ENCODE data around the gene CHST13. TPM values are rescaled to one million over a fixed set of nuclear protein-coding genes. Genes with fewer than 3 reads are reported as not detected.

The CHST13 gene
- total and polyA plus RNA-seq, 2 donors = 0.24 to 0.32 TPM

DNA sequence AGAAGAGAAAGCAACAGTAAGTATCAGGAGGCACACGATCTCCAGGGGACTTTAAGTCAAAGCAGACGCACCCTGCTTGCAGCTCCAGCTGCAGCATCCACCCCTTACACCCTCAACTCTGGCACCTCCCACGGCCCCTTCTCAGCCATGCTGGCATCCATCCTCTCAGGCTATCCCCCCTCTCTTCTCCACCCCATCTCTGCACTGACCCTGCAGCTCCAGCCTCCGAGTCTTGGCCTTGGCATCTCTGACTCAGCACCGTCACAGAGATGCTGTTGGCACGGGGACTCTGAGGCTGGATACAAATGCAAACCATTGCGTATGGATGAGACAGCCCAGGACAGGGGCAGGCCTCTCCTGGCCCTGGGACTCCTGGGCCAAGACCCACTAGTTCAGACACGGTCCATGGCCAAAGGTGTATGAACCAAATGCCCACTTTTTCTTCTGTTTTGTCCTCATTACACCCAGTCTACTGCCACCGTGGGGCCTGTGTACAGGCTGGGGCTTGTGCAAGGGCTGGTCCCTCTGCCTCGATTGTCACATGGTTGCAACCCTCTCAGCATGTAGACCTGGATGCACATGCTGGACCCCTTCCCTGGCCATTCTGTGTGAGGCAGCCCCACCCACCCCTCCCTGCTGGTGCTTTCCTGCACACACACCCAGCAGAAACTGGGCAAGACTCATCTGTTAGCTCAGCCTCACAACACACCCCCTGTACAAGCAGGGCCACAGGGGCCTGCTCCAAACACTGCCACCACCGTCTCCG lies 29.6 kb upstream of the CHST13 start:
- Histone ChIP-seq H3K4me1 (ENCODE audit: insufficient read depth) (no peaks in the 10 kb centered on the region), H3K27ac (ENCODE audit: low read depth) (no peak overlapping the region), H3K36me3 (ENCODE audit: insufficient read depth) (no peaks in the 10 kb centered on the region), H3K4me3 (ENCODE audit: low read depth, low read length) (no peak overlapping the region)
- no peak for DNase-seq (ENCODE audit: extremely low spot score)
- 50% methylated on average over 12 of the region's 12 CpGs for WGBS

DNA sequence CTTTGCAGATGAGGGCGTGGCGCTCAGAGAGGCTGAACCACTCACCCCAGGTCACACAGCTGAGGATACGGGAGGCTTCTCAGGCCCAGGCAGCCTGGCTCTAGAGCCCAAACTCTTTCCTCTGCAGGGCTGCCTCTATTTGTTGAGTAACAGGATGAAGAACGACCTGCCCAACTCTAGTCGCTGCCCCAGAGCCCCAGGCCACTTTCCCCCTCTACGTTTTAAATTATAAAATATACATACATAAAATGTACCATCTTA lies 29.1 kb upstream of the CHST13 start:
- Histone ChIP-seq H3K4me3 (ENCODE audit: low read depth, low read length) (no peak overlapping the region), H3K4me1 (ENCODE audit: insufficient read depth) (no peaks in the 10 kb centered on the region), H3K36me3 (ENCODE audit: insufficient read depth) (no peaks in the 10 kb centered on the region), H3K27ac (ENCODE audit: low read depth) (no peak overlapping the region)
- 88% methylated on average over 6 of the region's 6 CpGs for WGBS
- no peak for DNase-seq (ENCODE audit: extremely low spot score)

DNA sequence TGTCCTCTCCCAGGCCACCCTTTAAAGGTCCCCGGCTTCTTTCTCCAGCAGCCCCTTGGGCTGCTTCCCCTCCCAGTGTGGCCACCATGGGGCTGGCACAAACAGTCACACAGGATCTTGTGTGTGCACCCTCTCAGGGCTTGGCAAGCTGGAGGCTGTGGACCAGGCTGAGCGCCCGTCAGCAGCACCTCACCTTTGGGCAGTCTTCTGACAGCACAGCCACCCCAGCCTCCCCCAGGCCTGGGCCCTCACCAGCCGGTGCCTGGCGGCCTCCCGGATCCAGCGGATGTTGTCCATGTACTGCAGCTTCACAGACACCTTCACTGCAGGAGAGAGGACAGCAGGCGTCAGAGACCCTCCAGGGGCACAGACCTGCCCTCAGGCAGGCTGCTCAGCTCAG lies 28.2 kb upstream of the CHST13 start:
- Histone ChIP-seq H3K27ac (ENCODE audit: low read depth) (no peak overlapping the region), H3K36me3 (ENCODE audit: insufficient read depth) (no peaks in the 10 kb centered on the region), H3K4me1 (ENCODE audit: insufficient read depth) (no peaks in the 10 kb centered on the region), H3K4me3 (ENCODE audit: low read depth, low read length) (no peak overlapping the region)
- WGBS = 94% methylated on average over 8 of the region's 8 CpGs
- no peak for DNase-seq (ENCODE audit: extremely low spot score)

DNA sequence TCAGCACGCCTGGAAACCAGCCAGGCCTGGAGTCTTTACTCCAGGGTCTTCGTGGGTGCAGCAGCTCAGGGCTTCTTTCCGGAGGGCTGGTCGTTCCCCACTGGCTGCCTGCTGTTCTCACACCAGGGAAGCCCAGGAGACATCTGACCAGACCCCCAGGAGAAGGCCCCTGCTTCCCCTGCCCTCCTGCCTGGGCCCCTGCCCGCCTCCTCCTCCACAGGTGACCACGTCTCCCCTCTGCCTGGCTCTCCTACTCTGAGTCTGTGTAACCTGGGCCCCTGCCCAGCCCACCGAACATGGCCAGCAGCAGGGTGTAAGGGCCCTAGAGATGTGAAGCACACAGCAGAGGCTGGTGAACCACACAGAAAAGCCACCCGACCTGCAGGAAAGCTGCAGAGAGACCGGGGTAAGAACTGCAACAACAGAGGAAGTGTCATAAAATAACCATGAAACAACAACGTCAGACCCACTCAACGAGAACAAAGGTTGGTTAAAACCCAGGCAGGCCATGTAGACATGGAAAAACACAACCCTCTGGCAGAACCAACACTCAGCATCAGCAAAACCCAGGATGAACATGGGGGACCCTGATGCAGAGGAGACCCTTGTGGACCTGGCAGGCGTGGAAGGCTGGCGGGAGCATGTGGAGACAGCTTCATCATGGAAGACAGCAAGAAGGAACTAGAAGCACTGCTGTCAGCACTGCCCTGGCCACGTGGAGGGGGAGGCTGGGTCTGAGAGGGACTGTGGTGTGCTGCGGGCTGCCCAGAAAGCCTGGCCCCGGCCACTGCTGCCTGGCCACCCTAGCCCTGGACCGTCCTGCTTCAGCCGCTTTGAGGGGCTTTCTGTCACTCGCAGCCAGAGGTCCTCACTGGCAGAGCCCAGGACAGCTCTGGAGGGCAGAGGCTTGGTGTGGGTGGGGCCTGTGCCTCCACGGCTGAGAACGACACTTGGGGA lies 26.8 kb upstream of the CHST13 start:
- DNase-seq (ENCODE audit: extremely low spot score) = no peak
- no peaks in the 10 kb centered on the region for H3K4me1 ChIP-seq (ENCODE audit: insufficient read depth)
- no peaks in the 10 kb centered on the region for H3K36me3 ChIP-seq (ENCODE audit: insufficient read depth)
- WGBS = 76% methylated on average over 21 of the region's 21 CpGs
- no peak overlapping the region for H3K27ac ChIP-seq (ENCODE audit: low read depth)
- no peak overlapping the region for H3K4me3 ChIP-seq (ENCODE audit: low read depth, low read length)

DNA sequence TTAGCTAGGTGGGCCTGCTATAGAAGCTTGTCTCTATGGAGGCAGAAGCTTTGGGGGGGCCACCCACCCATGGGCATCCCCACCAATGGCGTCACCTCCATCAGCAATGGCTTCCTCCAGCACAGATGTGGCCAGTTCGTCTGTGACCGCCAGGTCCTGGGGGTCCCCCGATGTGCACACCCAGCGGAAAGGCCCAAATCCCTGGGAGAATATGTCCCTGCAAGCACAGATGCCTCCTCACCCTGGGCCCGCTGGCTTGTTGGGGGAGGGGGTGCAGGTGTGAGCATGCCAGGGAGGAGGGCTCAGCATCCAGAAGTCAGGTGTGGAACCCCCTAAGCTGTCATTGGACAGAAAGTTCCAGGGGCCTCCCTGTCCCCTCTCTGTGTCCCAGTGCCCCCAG lies 26.0 kb upstream of the CHST13 start:
- Histone ChIP-seq H3K4me1 (ENCODE audit: insufficient read depth) (no peaks in the 10 kb centered on the region), H3K4me3 (ENCODE audit: low read depth, low read length) (no peak overlapping the region), H3K36me3 (ENCODE audit: insufficient read depth) (no peaks in the 10 kb centered on the region), H3K27ac (ENCODE audit: low read depth) (no peak overlapping the region)
- no peak for DNase-seq (ENCODE audit: extremely low spot score)
- WGBS = 97% methylated on average over 6 of the region's 6 CpGs

DNA sequence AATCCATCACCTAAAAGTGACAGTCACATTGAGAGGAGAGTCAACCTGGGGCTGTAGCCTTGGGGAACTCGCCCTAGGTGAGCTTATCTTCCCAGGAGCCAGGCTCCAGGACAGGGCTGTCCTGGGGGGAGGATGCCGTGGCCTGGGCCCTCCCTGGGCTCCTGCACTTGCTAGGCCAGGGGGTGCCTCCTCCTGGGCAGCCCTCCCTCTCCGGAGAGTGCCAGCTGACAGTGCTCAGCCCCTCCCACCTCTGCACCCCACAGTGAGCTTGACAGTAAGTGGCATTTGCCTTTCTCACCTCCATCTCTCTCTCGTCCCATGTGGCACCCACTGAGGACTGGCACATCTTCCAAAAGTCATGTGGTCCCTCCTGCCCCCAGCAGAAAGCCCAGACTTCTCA lies 25.5 kb upstream of the CHST13 start:
- Histone ChIP-seq H3K27ac (ENCODE audit: low read depth) (no peak overlapping the region), H3K4me3 (ENCODE audit: low read depth, low read length) (no peak overlapping the region), H3K36me3 (ENCODE audit: insufficient read depth) (no peaks in the 10 kb centered on the region), H3K4me1 (ENCODE audit: insufficient read depth) (no peaks in the 10 kb centered on the region)
- DNase-seq (ENCODE audit: extremely low spot score) = no peak
- WGBS = 76% methylated on average over 4 of the region's 4 CpGs

DNA sequence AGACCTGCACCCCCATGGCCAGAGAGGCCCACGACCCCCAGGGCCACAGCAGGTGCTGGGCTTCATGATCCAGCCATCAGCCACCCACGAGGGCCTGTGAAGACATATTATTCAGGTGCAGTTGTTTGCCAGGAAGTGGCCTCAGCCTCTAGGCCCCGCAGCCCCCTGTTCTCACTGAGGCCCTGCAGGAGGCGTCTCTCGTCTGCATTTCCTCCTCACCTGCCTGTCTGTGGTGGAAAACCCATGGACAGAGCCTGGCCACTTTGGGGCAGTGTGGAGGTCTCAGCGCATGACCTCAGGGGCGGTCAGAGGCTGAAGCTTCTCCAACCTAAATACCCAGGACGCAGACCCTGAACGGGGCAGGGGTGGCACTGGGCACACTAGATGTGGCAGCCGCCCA lies 25.0 kb upstream of the CHST13 start:
- no peak overlapping the region for H3K27ac ChIP-seq (ENCODE audit: low read depth)
- WGBS = 69% methylated on average over 10 of the region's 10 CpGs
- no peaks in the 10 kb centered on the region for H3K36me3 ChIP-seq (ENCODE audit: insufficient read depth)
- no peak for DNase-seq (ENCODE audit: extremely low spot score)
- no peak overlapping the region for H3K4me3 ChIP-seq (ENCODE audit: low read depth, low read length)
- H3K4me1 ChIP-seq (ENCODE audit: insufficient read depth) = no peaks in the 10 kb centered on the region

DNA sequence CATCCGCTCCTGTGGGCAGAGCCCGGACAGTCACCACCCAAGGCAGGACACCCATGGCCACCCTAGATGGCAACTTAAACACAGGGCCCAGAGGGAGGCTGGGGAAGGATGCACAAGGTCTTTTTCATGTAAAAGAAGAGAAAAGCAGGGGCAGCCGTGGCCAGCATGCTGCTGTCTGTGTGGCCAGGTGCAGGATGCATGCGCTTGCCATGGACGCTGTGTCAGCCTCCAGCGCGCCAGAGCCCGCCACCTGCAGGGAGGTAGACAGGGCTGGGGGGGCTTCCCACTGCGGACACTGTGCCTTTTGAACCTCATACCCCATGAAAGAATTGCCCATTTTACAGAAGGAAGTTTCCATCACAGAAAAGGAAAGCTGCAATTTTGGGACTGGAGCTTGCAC lies 24.6 kb upstream of the CHST13 start:
- Histone ChIP-seq H3K4me3 (ENCODE audit: low read depth, low read length) (no peak overlapping the region), H3K27ac (ENCODE audit: low read depth) (no peak overlapping the region), H3K36me3 (ENCODE audit: insufficient read depth) (no peaks in the 10 kb centered on the region), H3K4me1 (ENCODE audit: insufficient read depth) (no peaks in the 10 kb centered on the region)
- 95% methylated on average over 9 of the region's 9 CpGs for WGBS
- no peak for DNase-seq (ENCODE audit: extremely low spot score)

DNA sequence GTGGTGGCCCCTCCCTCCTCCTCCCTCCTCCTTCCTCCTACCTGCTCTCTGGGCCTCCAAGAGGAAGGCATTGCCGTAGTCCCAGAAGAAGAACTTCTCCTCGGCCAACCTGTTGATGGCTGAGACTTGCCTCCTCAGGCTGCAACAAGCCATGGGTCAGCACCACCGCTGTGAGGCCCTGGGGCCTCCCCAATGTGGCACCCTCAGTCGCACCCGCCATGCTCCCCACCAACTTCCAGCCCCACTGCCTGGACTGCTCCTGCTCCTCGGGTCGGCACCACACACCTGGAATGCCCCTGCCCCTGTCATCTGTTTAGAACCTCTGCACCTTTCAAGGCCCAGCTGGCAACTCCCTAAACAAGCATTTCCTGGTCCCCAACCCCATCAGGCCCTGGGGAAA lies 23.9 kb upstream of the CHST13 start:
- Histone ChIP-seq H3K27ac (ENCODE audit: low read depth) (no peak overlapping the region), H3K4me1 (ENCODE audit: insufficient read depth) (no peaks in the 10 kb centered on the region), H3K4me3 (ENCODE audit: low read depth, low read length) (no peak overlapping the region), H3K36me3 (ENCODE audit: insufficient read depth) (no peaks in the 10 kb centered on the region)
- 92% methylated on average over 7 of the region's 7 CpGs for WGBS
- DNase-seq (ENCODE audit: extremely low spot score) = no peak

DNA sequence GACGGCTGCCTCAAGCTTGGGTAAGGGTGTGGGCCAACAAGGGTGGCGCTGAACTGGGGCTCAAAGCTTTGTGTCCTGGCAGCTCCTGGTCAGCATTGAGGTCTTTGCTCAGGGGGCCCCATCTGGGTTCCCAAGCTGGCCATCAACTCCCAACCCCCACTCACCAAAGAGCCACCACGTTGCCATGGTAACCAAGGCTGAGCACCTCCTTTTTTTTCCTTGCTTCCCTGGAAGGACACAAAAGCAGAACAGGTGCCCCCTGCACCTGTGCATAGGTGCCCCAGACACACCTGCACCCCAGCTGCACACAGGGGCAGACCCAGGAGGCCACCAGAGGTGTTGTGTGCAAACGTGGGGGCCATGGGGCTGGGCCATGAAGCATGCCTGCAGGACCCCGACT lies 22.9 kb upstream of the CHST13 start:
- no peak for DNase-seq (ENCODE audit: extremely low spot score)
- 76% methylated on average over 5 of the region's 5 CpGs for WGBS
- Histone ChIP-seq H3K27ac (ENCODE audit: low read depth) (no peak overlapping the region), H3K4me3 (ENCODE audit: low read depth, low read length) (no peak overlapping the region), H3K36me3 (ENCODE audit: insufficient read depth) (no peaks in the 10 kb centered on the region), H3K4me1 (ENCODE audit: insufficient read depth) (no peaks in the 10 kb centered on the region)

DNA sequence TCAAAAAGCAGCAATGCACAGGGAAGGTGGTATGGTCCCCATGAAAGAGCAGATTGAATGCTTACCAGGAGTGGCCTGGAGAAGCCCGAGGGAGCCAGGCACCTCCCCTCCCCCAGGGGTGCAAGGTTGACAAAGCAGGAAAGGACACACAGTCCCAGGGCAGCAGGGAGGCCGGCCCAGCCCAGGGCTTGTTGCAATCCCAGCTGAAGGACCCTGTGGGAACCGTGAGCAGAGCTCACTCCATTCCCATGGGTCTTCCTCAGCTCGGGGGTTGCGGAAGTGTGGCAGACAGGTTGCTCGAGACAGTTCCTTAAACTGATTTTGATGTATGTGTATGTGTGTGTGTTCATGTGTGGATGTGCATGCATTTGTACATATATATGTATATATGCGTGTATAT lies 22.2 kb upstream of the CHST13 start:
- H3K36me3 ChIP-seq (ENCODE audit: insufficient read depth) = no peaks in the 10 kb centered on the region
- WGBS = 59% methylated on average over 7 of the region's 7 CpGs
- no peak for DNase-seq (ENCODE audit: extremely low spot score)

DNA sequence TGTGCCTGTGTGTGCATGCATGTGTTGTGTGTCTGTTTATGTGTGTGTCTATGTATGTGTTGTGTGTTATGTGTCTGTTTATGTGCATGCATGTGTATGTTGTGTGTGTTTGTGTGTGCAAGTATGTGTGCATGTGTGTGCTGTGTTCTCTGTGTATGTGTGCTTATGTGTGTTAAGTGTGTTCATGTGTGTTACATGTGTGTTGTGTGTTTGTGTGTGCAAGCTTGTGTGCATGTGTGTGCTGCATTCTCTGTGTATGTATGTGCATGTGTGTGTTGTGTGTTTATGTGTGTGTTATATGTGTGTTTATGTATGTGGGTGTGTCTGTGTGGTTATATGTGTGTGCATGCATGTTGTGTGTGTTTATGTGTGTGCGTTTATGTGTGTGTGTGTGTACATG lies 21.3 kb upstream of the CHST13 start:
- no peaks in the 10 kb centered on the region for H3K4me1 ChIP-seq (ENCODE audit: insufficient read depth)
- DNase-seq (ENCODE audit: extremely low spot score) = no peak
- H3K27ac ChIP-seq (ENCODE audit: low read depth) = no peak overlapping the region
- H3K36me3 ChIP-seq (ENCODE audit: insufficient read depth) = no peaks in the 10 kb centered on the region
- H3K4me3 ChIP-seq (ENCODE audit: low read depth, low read length) = no peak overlapping the region
- 98% methylated on average over 1 of the region's 1 CpG for WGBS

More for the DNA sequence above, 22.2 kb upstream of the CHST13 start:
- H3K27ac ChIP-seq (ENCODE audit: low read depth) = no peak overlapping the region
- H3K4me1 ChIP-seq (ENCODE audit: insufficient read depth) = no peaks in the 10 kb centered on the region
- no peak overlapping the region for H3K4me3 ChIP-seq (ENCODE audit: low read depth, low read length)

DNA sequence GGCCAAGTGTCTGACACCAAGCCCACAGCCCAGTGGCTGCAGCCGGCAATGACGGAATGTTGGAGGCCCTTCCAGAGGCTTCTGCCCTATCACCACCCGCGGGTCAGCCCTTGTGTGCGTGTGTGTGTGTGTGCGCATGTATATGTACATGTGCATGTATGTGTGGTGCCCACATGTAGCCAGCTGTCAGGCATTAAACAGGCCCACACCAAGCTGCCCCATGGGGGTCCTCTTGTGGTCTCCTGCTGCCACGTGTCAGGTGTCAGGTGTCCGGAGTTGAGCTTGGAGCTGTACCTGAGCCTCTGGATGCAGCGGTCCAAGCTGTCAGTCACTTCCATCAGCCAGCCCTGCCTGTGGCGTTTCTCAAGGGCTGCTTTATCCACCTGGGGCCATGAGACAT lies 20.3 kb upstream of the CHST13 start:
- WGBS = 88% methylated on average over 10 of the region's 10 CpGs
- DNase-seq (ENCODE audit: extremely low spot score) = no peak
- H3K4me3 ChIP-seq (ENCODE audit: low read depth, low read length) = no peak overlapping the region

DNA sequence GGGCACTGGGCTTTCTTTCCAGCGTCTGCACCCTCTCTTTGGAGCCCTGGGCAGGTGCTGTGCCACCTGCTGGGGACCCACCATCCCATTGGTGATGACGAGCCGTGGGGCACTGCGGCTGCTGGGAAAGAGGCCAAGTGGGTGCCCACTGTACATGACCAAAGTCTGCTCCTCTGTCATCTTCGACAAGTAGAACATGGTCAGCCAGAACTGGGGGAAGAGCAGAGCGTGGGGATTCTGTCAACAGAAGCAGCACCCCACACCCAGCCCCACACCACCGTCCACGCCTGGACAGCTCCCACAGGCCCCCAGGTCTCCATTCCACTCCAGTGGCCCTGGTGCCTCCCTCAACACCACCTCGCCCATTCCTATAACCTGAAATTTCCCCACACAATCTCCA lies 16.1 kb upstream of the CHST13 start:
- DNase-seq (ENCODE audit: extremely low spot score) = no peak
- no peak overlapping the region for H3K27ac ChIP-seq (ENCODE audit: low read depth)
- 87% methylated on average over 9 of the region's 9 CpGs for WGBS
- H3K4me3 ChIP-seq (ENCODE audit: low read depth, low read length) = no peak overlapping the region
- H3K4me1 ChIP-seq (ENCODE audit: insufficient read depth) = peaks cover 3% of the 10 kb centered on the region
- no peaks in the 10 kb centered on the region for H3K36me3 ChIP-seq (ENCODE audit: insufficient read depth)

More for the DNA sequence above, 20.3 kb upstream of the CHST13 start:
- Histone ChIP-seq H3K27ac (ENCODE audit: low read depth) (no peak overlapping the region), H3K36me3 (ENCODE audit: insufficient read depth) (no peaks in the 10 kb centered on the region), H3K4me1 (ENCODE audit: insufficient read depth) (no peaks in the 10 kb centered on the region)

Measured in urinary bladder (tissue), 4 donors.